GM13976 (cell line): Measurements from ENCODE around the gene PHETA2.
A peak's percentile ranks its signal among the peaks of the same experiment; 100 is the strongest.

Experiments used
- DNase-seq: peaks from one replicate; pipeline ENCODE4 v3.0.0; 2012; ENCODE audit warnings: low spot score
- in situ Hi-C: fragments of 300-500 bp; cut with MboI; formaldehyde crosslinking; loops from one replicate; pipeline ENCODE4 v1.12.0; 2022; ENCODE audit warnings: low sequenced_read_pairs, mixed read lengths, inconsistent platforms; ENCODE audit not compliant: unreplicated experiment
- TF ChIP-seq, protein P1 (sequence below): IDR thresholded peaks from 2 replicates; pipeline ENCODE4 v1.5.1; 2012; ENCODE audit warnings: borderline replicate concordance, mild to moderate bottlenecking; ENCODE audit not compliant: insufficient read depth; ENCODE audit errors: extremely low read depth, missing control alignments, control extremely low read depth

The PHETA2 gene

DNA sequence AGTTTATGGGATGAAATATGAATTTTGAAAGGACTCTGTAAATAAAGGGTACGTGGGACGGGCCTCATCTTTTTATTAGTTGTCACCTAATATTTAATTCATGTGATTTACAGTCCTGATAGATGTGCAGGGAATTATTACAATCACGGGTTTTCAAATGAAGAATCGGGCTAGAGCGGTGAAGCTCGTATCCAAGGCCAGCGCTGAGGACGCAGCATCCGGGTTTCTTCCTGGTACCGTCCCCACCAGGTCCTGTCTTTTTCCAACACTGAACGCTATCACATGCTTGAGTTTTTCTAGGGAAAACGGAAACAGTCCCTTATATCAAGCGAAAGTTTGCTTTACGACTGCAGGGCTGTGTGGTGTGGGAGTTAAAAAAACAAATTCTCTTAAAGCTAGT lies 6.2 kb downstream of the PHETA2 start:
- TF ChIP-seq, protein P1, sequence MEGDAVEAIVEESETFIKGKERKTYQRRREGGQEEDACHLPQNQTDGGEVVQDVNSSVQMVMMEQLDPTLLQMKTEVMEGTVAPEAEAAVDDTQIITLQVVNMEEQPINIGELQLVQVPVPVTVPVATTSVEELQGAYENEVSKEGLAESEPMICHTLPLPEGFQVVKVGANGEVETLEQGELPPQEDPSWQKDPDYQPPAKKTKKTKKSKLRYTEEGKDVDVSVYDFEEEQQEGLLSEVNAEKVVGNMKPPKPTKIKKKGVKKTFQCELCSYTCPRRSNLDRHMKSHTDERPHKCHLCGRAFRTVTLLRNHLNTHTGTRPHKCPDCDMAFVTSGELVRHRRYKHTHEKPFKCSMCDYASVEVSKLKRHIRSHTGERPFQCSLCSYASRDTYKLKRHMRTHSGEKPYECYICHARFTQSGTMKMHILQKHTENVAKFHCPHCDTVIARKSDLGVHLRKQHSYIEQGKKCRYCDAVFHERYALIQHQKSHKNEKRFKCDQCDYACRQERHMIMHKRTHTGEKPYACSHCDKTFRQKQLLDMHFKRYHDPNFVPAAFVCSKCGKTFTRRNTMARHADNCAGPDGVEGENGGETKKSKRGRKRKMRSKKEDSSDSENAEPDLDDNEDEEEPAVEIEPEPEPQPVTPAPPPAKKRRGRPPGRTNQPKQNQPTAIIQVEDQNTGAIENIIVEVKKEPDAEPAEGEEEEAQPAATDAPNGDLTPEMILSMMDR, result no peak
- DNase-seq, result no peak
- in situ Hi-C loops, result loop anchor here (10.0 kb wide), 1 partner anchor 105 kb away; no protein-coding TSS in a partner anchor

DNA sequence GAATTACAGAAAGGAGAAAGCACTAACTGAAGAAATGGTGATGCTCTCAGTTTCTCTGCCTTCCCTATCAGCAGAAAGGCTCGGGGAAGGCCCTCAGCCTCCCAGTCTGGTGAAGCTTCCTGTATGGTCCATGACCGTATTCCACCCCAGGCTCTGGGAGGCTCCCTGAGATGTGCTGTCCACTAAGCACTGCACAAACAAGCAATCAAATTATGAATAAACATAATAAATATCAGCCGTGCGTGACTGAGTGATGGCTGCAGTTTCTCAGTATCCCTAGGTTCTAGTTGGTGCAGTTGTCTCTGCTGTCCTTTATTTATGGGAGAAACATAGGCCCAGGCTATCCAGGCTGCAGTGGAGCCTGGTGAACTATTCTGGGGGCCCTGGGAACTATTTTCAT lies 9.1 kb downstream of the PHETA2 start:
- TF ChIP-seq, protein P1, result no peak
- DNase-seq, result no peak
- in situ Hi-C loops, result loop anchor here (10.0 kb wide), 1 partner anchor 108 kb away; no protein-coding TSS in a partner anchor

DNA sequence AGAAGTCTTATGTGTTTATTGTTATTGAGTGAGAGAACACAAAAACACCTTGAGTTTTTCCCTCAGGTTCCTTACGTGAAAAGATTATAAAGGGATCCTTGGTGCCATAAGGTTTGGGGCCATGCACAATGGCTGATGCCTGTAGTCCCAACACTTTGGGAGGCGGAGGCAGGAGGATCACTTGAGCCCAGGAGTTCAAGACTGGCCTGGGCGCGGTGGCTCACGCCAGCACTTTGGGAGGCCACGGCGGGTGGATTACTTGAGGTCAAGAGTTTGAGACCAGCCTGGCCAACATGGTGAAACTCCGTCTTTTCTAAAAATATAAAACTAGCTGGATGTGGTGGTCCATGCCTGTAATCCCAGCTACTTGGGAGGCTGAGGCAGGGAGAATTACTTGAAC lies 10.8 kb downstream of the PHETA2 start:
- in situ Hi-C loops, result loop anchor here (10.0 kb wide), 1 partner anchor 110 kb away; no protein-coding TSS in a partner anchor
- TF ChIP-seq, protein P1, result no peak
- DNase-seq, result no peak

DNA sequence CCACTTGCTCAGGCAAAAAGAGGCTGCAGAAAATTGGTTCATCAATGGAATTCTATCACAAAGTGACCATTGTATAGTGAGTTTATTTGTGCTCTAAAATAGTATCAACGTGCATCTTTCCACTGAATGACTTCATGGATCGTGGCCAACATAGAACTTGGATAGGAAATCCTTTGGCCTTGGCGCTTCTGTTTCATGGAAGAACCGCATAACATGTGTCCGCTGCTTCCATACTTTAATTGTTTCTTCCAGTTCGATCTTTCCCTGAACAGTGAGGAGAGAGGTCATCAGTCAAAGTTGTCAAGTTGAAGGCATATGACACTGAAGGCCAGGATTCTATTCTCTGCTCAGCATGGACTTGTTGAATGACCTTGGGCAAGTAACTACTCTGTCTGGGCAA lies 12.0 kb downstream of the PHETA2 start:
- in situ Hi-C loops, result loop anchor here (10.0 kb wide), 1 partner anchor 111 kb away; no protein-coding TSS in a partner anchor

DNA sequence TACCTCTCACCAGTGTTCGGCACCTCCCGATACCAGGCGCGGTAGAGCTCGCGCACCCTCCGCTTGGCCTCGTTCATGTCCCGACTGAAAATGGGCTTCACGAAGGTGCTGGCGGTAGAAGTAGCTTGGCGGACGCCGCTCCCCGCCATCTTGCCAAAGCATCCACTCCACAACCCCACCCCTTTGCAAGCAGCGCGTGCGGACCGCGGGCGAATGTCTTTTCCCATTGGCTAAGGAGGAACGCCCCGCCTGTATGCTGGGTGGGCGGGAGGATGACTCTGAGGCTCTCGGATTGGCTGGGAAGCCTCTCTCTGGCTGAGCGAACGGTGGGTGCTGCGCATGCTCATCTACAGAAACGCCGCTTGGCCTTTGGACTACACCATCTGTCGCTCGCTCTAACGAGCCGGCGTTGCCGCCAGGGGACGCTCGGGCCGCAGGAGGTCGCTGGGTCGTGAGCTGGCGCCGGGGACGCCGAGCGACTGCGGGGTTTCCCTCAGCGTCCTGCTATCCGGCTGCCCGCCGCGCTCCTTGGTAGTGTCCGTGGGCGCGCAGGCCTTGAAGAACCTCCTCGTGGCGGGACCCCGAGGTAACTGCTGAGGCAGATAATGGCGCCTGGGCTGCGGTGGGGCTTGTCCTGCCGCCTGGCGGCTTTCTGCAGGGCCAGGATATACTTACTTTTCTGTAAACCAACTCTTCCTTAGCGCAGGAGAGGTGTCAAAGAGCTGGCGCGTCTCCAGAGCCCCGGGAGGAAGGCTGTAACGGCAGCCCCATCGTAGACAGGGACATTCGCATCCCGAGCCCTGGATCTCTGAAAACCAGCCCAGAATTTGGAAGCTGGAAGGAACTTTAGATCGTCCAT lies 16.8 kb downstream of the PHETA2 start, which contains the start of gene NDUFA6:
NDUFA6 (minus strand) TSS at position 177 of the 859 bp plus-strand sequence; CDS start at position 149, 28 bp downstream.
- TF ChIP-seq, protein P1, result peak; percentile 99
- in situ Hi-C loops, result loop anchor here (10.0 kb wide), 1 partner anchor 344 kb away; the partner anchor contains the start of gene NFAM1
- peak; percentile 99 for DNase-seq

More for the DNA sequence above, 12.0 kb downstream of the PHETA2 start:
- no peak for DNase-seq
- TF ChIP-seq, protein P1, result no peak

DNA sequence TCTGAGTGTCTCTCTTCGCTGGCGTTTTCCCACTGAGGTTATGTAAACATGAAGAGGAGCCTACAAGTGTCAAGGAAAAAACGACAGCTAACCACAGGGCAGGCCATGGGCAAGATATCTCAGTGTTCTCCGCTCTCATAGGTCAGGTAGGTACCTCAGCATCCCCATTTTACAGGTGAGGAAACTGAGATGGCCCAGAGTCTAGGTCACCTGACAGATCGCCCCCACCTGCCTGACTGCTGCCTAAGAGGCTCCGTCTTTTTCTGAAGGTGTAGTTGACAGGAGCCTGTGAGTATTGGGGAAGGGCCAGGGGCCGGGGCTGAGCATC lies 17.4 kb downstream of the PHETA2 start:
- in situ Hi-C loops, result loop anchor here (10.0 kb wide), 1 partner anchor 343 kb away; the partner anchor contains the start of gene NFAM1
- TF ChIP-seq, protein P1, result no peak
- no peak for DNase-seq
